GM20000 (cell line): ENCODE measurements around the gene BPIFB3.

Experiments
- DNase-seq: peaks from one replicate; pipeline ENCODE4 v3.0.0; 2012; ENCODE audit warnings: low spot score
- CTCF ChIP-seq: IDR thresholded peaks from 2 replicates; pipeline ENCODE4 v1.5.1; 2012; ENCODE audit warnings: mild to moderate bottlenecking, control low read depth; ENCODE audit errors: extremely low read depth, missing control alignments

BPIFB3 gene

GRCh38 chr20:33069673-33070072 is 16.0 kb downstream of the BPIFB3 start:
- no peak for DNase-seq
- TF ChIP-seq CTCF: no peak

- TF ChIP-seq CTCF: no peak
- no peak for DNase-seq
Observed at GRCh38 chr20:33070111-33071053, 16.7 kb downstream of the BPIFB3 start.

GRCh38 chr20:33071198-33071597 is 17.5 kb downstream of the BPIFB3 start:
- no peak for DNase-seq
- TF ChIP-seq CTCF: no peak

GRCh38 chr20:33072362-33072761 is 18.7 kb downstream of the BPIFB3 start:
- no peak for TF ChIP-seq CTCF
- no peak for DNase-seq

- no peak for DNase-seq
- no peak for TF ChIP-seq CTCF
Observed at GRCh38 chr20:33072813-33073212, 19.1 kb downstream of the BPIFB3 start.

- no peak for DNase-seq
- TF ChIP-seq CTCF: no peak
Observed at GRCh38 chr20:33074675-33075074, 21.0 kb downstream of the BPIFB3 start.

GRCh38 chr20:33075281-33075680 is 21.6 kb downstream of the BPIFB3 start:
- TF ChIP-seq CTCF: no peak
- no peak for DNase-seq
